ENCODE results near the gene SLC18A3.

SLC18A3 gene

GRCh38 chr10:49652421-49653272, 42.5 kb downstream of the SLC18A3 start:
- peaks cover 1% of the 10 kb centered on the region for H3K9me3 Mint-ChIP-seq
- H3K4me3 Mint-ChIP-seq = no peak overlapping the region
- H3K4me1 Mint-ChIP-seq (ENCODE audit: low read depth) = peaks cover 13% of the 10 kb centered on the region
- H3K27me3 Mint-ChIP-seq (ENCODE audit: low read depth) = no peaks in the 10 kb centered on the region
- H3K27ac Mint-ChIP-seq = no peak overlapping the region
- H3K36me3 Mint-ChIP-seq (ENCODE audit: low read depth) = no peaks in the 10 kb centered on the region
- no peak for DNase-seq (ENCODE audit: low spot score)

- H3K27me3 Mint-ChIP-seq (ENCODE audit: low read depth) = no peaks in the 10 kb centered on the region
- H3K36me3 Mint-ChIP-seq (ENCODE audit: low read depth) = no peaks in the 10 kb centered on the region
- peaks cover 3% of the 10 kb centered on the region for H3K9me3 Mint-ChIP-seq
- peaks cover 11% of the 10 kb centered on the region for H3K4me1 Mint-ChIP-seq (ENCODE audit: low read depth)
- no peak for DNase-seq (ENCODE audit: low spot score)
- no peak overlapping the region for H3K27ac Mint-ChIP-seq
- no peak overlapping the region for H3K4me3 Mint-ChIP-seq
These were observed 43.3 kb downstream of the SLC18A3 start for GRCh38 chr10:49653273-49653929.

- H3K4me3 Mint-ChIP-seq = no peak overlapping the region
- peaks cover 6% of the 10 kb centered on the region for H3K4me1 Mint-ChIP-seq (ENCODE audit: low read depth)
- H3K9me3 Mint-ChIP-seq = peaks cover 9% of the 10 kb centered on the region
- peaks cover 3% of the 10 kb centered on the region for H3K36me3 Mint-ChIP-seq (ENCODE audit: low read depth)
- DNase-seq (ENCODE audit: low spot score) = no peak
- H3K27ac Mint-ChIP-seq = no peak overlapping the region
- no peaks in the 10 kb centered on the region for H3K27me3 Mint-ChIP-seq (ENCODE audit: low read depth)
These were observed 44.1 kb downstream of the SLC18A3 start for GRCh38 chr10:49654036-49654693.

GRCh38 chr10:49655099-49655498, 45.0 kb downstream of the SLC18A3 start:
- Mint-ChIP-seq H3K4me3 (no peak overlapping the region), H3K9me3 (peaks cover 16% of the 10 kb centered on the region), H3K27me3 (ENCODE audit: low read depth) (no peaks in the 10 kb centered on the region), H3K27ac (no peak overlapping the region), H3K36me3 (ENCODE audit: low read depth) (peaks cover 5% of the 10 kb centered on the region), H3K4me1 (ENCODE audit: low read depth) (no peaks in the 10 kb centered on the region)
- no peak for DNase-seq (ENCODE audit: low spot score)

- peaks cover 5% of the 10 kb centered on the region for H3K36me3 Mint-ChIP-seq (ENCODE audit: low read depth)
- peaks cover 16% of the 10 kb centered on the region for H3K9me3 Mint-ChIP-seq
- no peak overlapping the region for H3K4me3 Mint-ChIP-seq
- H3K27ac Mint-ChIP-seq = no peak overlapping the region
- H3K27me3 Mint-ChIP-seq (ENCODE audit: low read depth) = no peaks in the 10 kb centered on the region
- no peaks in the 10 kb centered on the region for H3K4me1 Mint-ChIP-seq (ENCODE audit: low read depth)
- no peak for DNase-seq (ENCODE audit: low spot score)
These were observed 46.9 kb downstream of the SLC18A3 start for GRCh38 chr10:49656845-49657493.

- no peak overlapping the region for H3K4me3 Mint-ChIP-seq
- peaks cover 5% of the 10 kb centered on the region for H3K36me3 Mint-ChIP-seq (ENCODE audit: low read depth)
- no peak overlapping the region for H3K27ac Mint-ChIP-seq
- no peak for DNase-seq (ENCODE audit: low spot score)
- no peaks in the 10 kb centered on the region for H3K27me3 Mint-ChIP-seq (ENCODE audit: low read depth)
- no peaks in the 10 kb centered on the region for H3K4me1 Mint-ChIP-seq (ENCODE audit: low read depth)
- H3K9me3 Mint-ChIP-seq = peaks cover 16% of the 10 kb centered on the region
These were observed 47.5 kb downstream of the SLC18A3 start for GRCh38 chr10:49657606-49658005.

GRCh38 chr10:49661140-49661856, 51.2 kb downstream of the SLC18A3 start:
- Mint-ChIP-seq H3K4me1 (ENCODE audit: low read depth) (no peaks in the 10 kb centered on the region), H3K36me3 (ENCODE audit: low read depth) (peaks cover 5% of the 10 kb centered on the region), H3K9me3 (peaks cover 16% of the 10 kb centered on the region), H3K27ac (no peak overlapping the region), H3K27me3 (ENCODE audit: low read depth) (peaks cover 1% of the 10 kb centered on the region), H3K4me3 (no peak overlapping the region)
- no peak for DNase-seq (ENCODE audit: low spot score)

Measured in T-helper 2 cell treated with Interferon-gamma antibody and Interleukin-4, amounts not matched to agents 5 μg/mL and 100 μg/mL, for 36 hours (primary cell).